ENCODE measurements around the gene PPM1L.

The PPM1L gene

DNA sequence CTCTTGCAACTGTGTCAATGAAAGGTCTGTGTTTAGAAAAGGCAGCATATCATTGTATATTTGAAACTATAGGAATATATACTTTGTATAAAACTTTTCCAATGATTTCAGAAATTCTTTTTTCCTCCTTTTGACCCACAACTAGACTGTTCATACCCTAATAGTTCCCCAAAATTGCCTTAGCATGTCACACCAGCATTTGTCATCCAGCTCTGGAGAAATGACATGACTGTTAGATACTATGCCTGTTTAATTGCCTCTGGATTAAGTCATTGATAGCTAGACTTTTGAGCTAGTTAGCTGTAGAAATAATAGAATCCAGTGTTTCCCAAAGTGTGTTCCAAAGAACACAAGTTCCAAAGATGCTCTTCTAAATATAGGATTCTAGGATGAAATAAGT, 316.7 kb downstream of the PPM1L start:
- Histone ChIP-seq H3K9ac (ENCODE audit: low read depth, low read length) (no peak overlapping the region), H3K4me1 (ENCODE audit: insufficient read depth, low read length) (0 out of 2 replicates have a peak, but pooled peaks cover 6% of the 10 kb centered on the region), H3K9me3 (ENCODE audit: insufficient read depth, low read depth, low read length) (no peaks in the 10 kb centered on the region), H3K27me3 (ENCODE audit: insufficient read depth, low read length) (no peaks in the 10 kb centered on the region), H3K27ac (ENCODE audit: low read depth, low read length) (no peak overlapping the region), H3K4me3 (ENCODE audit: low read length) (no peak overlapping the region), H3K36me3 (ENCODE audit: insufficient read depth, low read length) (no peaks in the 10 kb centered on the region)

DNA sequence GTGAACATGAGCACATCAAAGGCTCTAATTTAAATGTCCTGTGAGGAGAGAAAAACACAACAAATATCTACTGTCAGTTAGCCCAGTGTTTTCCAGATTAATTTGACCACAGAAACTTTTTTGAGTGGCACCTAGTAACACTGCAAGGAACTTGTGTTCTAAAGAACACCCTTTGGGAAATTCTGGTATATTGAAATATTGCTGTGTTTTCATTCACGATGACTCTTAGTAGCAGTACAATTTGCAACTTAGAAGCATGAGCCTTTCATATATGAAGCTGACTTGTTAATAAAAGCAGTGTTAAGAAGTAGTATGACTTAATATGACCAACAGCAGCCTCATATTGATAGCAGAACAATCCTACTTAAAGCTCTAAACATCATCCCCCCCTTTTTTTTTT, 317.1 kb downstream of the PPM1L start:
- Histone ChIP-seq H3K27ac (ENCODE audit: low read depth, low read length) (no peak overlapping the region), H3K36me3 (ENCODE audit: insufficient read depth, low read length) (no peaks in the 10 kb centered on the region), H3K9ac (ENCODE audit: low read depth, low read length) (no peak overlapping the region), H3K27me3 (ENCODE audit: insufficient read depth, low read length) (no peaks in the 10 kb centered on the region), H3K9me3 (ENCODE audit: insufficient read depth, low read depth, low read length) (no peaks in the 10 kb centered on the region), H3K4me1 (ENCODE audit: insufficient read depth, low read length) (0 out of 2 replicates have a peak, but pooled peaks cover 6% of the 10 kb centered on the region), H3K4me3 (ENCODE audit: low read length) (no peak overlapping the region)
- WGBS: 96% methylated on average over 1 of the region's 1 CpG

DNA sequence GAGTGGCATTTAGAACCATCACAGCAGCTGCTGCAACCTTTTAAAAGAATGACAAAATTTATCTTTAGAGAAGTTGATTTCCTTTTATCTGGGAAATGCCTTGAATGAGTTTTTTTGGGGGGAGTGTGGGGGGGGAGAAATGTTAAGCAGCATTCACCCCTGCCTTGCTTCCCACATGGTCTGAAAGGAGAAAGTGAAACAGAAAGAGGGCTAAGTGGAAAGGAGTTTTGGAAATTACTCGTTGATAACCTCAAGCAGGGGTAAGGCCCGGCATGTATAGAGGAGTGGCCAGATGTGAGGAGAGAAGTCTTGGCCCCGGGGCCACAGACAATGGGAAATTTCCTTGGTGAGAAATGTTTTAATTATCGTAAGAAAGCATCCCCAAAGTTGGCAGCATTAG, 325.6 kb downstream of the PPM1L start:
- 93% methylated on average over 4 of the region's 4 CpGs for WGBS
- H3K27ac ChIP-seq (ENCODE audit: low read depth, low read length): no peak overlapping the region
- no peaks in the 10 kb centered on the region for H3K4me1 ChIP-seq (ENCODE audit: insufficient read depth, low read length)
- no peaks in the 10 kb centered on the region for H3K9me3 ChIP-seq (ENCODE audit: insufficient read depth, low read depth, low read length)
- no peaks in the 10 kb centered on the region for H3K27me3 ChIP-seq (ENCODE audit: insufficient read depth, low read length)
- no peak overlapping the region for H3K4me3 ChIP-seq (ENCODE audit: low read length)
- H3K36me3 ChIP-seq (ENCODE audit: insufficient read depth, low read length): peaks cover 11% of the 10 kb centered on the region; the same call in 1 of the 2 replicates
- H3K9ac ChIP-seq (ENCODE audit: low read depth, low read length): no peak overlapping the region

DNA sequence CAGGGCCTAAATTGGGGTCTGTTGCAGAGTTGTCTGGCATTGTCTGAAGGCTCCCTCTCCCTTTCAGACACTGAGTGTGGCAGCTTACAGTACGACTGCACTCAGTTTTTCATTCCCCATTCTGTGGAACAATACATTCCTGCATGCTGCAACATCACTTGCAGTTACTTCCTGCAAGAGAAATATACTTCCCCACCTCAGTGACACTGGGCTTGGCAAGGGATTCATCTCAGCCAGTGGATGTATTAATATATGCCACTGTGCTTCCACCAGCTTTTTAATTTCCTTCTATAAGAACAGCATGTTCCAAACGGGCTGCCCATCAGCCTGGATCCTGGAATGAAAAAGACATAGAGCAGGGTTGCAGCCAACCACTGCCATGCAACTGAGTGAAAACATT, 326.0 kb downstream of the PPM1L start:
- WGBS: 80% methylated on average over 2 of the region's 2 CpGs
- H3K9ac ChIP-seq (ENCODE audit: low read depth, low read length): no peak overlapping the region
- H3K4me3 ChIP-seq (ENCODE audit: low read length): no peak overlapping the region
- no peaks in the 10 kb centered on the region for H3K9me3 ChIP-seq (ENCODE audit: insufficient read depth, low read depth, low read length)
- no peak overlapping the region for H3K27ac ChIP-seq (ENCODE audit: low read depth, low read length)
- no peaks in the 10 kb centered on the region for H3K4me1 ChIP-seq (ENCODE audit: insufficient read depth, low read length)
- no peaks in the 10 kb centered on the region for H3K27me3 ChIP-seq (ENCODE audit: insufficient read depth, low read length)
- H3K36me3 ChIP-seq (ENCODE audit: insufficient read depth, low read length): peaks cover 11% of the 10 kb centered on the region; the same call in 1 of the 2 replicates

DNA sequence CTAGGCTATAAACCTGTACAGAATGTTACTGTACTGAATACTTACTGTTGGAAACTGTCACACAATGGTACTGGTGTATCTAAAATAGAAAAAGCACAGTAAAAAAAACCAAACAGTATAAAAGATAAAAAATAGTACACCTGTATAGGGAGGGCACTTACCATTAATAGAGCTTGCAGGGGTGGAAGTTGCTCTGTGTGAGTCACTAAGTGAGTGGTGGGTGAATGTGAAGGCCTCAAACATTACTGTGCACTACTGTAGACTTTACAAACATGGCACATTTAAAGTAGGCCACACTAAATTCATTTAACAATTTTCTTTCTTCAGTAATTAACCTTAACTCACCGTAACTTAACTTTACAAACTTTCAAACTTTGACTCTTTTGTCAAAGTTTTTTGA, 327.1 kb downstream of the PPM1L start:
- Histone ChIP-seq H3K27ac (ENCODE audit: low read depth, low read length) (no peak overlapping the region), H3K9ac (ENCODE audit: low read depth, low read length) (no peak overlapping the region), H3K9me3 (ENCODE audit: insufficient read depth, low read depth, low read length) (no peaks in the 10 kb centered on the region)

DNA sequence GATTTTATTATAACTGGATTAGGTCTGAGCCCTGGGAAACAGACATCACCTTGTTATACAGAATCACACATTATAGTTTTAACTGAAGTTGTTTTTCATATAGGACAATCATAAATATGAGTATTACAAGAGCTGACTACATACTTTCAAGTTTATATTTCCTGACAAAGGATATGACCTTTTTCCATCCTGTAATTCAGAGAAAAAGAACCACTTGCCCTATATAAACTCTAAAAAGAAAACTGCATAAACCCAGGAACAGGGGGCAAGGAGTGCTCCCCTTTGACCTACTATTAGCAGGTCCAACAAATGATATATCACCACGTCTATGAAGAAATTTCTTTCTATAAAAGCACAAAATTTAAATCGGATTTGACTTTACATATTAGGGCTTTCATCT, 328.2 kb downstream of the PPM1L start:
- Histone ChIP-seq H3K9ac (ENCODE audit: low read depth, low read length) (no peak overlapping the region), H3K36me3 (ENCODE audit: insufficient read depth, low read length) (peaks cover 11% of the 10 kb centered on the region; the same call in 1 of the 2 replicates), H3K9me3 (ENCODE audit: insufficient read depth, low read depth, low read length) (no peaks in the 10 kb centered on the region), H3K27ac (ENCODE audit: low read depth, low read length) (no peak overlapping the region), H3K4me3 (ENCODE audit: low read length) (no peak overlapping the region), H3K27me3 (ENCODE audit: insufficient read depth, low read length) (no peaks in the 10 kb centered on the region), H3K4me1 (ENCODE audit: insufficient read depth, low read length) (no peaks in the 10 kb centered on the region)
- 94% methylated on average over 2 of the region's 2 CpGs for WGBS

More for the DNA sequence above, 327.1 kb downstream of the PPM1L start:
- WGBS: 97% methylated on average over 1 of the region's 1 CpG
- H3K4me1 ChIP-seq (ENCODE audit: insufficient read depth, low read length): no peaks in the 10 kb centered on the region
- no peak overlapping the region for H3K4me3 ChIP-seq (ENCODE audit: low read length)
- H3K27me3 ChIP-seq (ENCODE audit: insufficient read depth, low read length): no peaks in the 10 kb centered on the region
- H3K36me3 ChIP-seq (ENCODE audit: insufficient read depth, low read length): peaks cover 11% of the 10 kb centered on the region; the same call in 1 of the 2 replicates

DNA sequence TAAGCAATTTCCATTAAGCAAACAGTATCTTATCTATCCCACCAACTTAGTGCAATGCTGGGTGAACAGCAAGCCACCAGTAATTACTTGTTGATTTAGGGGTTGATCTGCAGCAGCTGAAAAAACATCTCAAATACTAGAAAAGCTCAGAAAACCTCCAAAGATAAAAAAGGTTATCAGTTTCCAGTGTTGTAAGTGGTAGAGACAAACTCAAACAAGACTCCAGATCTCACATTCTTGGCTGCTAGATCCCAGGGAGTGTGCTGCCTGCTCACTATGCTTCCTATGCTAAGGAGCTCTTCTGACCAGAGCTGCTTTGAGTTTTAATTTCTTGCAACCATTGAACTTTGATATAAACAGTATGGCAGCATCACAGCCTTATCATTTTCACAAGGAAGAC, 337.9 kb downstream of the PPM1L start:
- Histone ChIP-seq H3K27me3 (ENCODE audit: insufficient read depth, low read length) (no peaks in the 10 kb centered on the region), H3K4me3 (ENCODE audit: low read length) (no peak overlapping the region), H3K27ac (ENCODE audit: low read depth, low read length) (no peak overlapping the region), H3K9ac (ENCODE audit: low read depth, low read length) (no peak overlapping the region), H3K36me3 (ENCODE audit: insufficient read depth, low read length) (no peaks in the 10 kb centered on the region), H3K9me3 (ENCODE audit: insufficient read depth, low read depth, low read length) (no peaks in the 10 kb centered on the region), H3K4me1 (ENCODE audit: insufficient read depth, low read length) (no peaks in the 10 kb centered on the region)

DNA sequence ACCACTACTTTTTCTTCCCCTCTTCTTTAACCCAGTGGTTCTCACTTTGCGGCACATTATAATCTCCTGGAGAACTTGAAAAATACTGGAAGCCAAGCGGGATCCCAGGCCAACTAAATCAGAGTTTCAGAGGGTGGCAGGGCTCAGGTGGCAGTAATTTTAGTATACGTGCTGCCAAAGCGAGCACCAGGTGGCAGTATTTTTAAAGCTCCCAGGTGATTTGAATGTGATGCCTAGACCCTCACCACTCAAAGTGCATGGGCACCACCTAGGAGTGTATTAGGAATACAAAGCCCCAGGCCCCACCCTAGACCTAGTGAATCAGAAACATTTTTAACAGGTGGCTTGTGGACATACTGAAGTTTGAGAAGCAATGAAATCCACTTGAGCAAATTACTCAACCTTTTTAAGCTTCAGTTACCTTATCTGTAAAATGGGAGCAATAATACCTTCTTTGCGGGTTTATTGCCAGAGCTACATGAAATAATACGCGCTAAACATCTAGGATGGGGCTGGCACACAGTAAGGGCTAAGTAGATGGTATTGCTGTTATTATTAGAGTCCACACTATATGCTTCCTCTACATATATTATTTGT, 340.8 kb downstream of the PPM1L start:
- WGBS: 79% methylated on average over 7 of the region's 7 CpGs

DNA sequence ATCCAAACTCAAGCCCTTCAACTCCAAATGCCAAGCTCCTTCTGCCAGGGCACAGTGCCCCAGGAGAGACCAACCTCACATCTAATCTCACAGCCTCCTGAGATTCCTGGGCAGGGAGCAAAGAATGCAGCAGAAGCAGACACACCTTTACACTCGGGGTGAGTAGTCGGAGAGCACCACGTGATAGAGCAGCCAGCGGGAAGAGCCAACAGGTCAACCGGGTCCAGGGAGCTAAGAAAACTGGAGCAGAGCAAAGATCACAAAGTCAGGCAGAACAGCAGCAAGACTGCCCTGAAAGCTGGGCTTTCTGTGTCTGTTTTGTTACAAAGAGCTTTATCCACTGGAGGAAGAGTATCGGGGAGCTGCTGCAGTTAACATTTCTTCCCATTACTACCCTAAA, 345.0 kb downstream of the PPM1L start:
- Histone ChIP-seq H3K9me3 (ENCODE audit: insufficient read depth, low read depth, low read length) (no peaks in the 10 kb centered on the region), H3K9ac (ENCODE audit: low read depth, low read length) (no peak overlapping the region), H3K27me3 (ENCODE audit: insufficient read depth, low read length) (peaks cover 27% of the 10 kb centered on the region), H3K36me3 (ENCODE audit: insufficient read depth, low read length) (peaks cover 3% of the 10 kb centered on the region; the same call in 1 of the 2 replicates), H3K27ac (ENCODE audit: low read depth, low read length) (no peak overlapping the region), H3K4me1 (ENCODE audit: insufficient read depth, low read length) (peaks cover 5% of the 10 kb centered on the region; the same call in 1 of the 2 replicates), H3K4me3 (ENCODE audit: low read length) (no peak overlapping the region)
- 92% methylated on average over 6 of the region's 6 CpGs for WGBS

More for the DNA sequence above, 340.8 kb downstream of the PPM1L start:
- no peak overlapping the region for H3K27ac ChIP-seq (ENCODE audit: low read depth, low read length)
- no peak overlapping the region for H3K9ac ChIP-seq (ENCODE audit: low read depth, low read length)
- H3K9me3 ChIP-seq (ENCODE audit: insufficient read depth, low read depth, low read length): no peaks in the 10 kb centered on the region
- H3K4me1 ChIP-seq (ENCODE audit: insufficient read depth, low read length): no peaks in the 10 kb centered on the region
- no peaks in the 10 kb centered on the region for H3K36me3 ChIP-seq (ENCODE audit: insufficient read depth, low read length)
- no peaks in the 10 kb centered on the region for H3K27me3 ChIP-seq (ENCODE audit: insufficient read depth, low read length)
- H3K4me3 ChIP-seq (ENCODE audit: low read length): no peak overlapping the region

DNA sequence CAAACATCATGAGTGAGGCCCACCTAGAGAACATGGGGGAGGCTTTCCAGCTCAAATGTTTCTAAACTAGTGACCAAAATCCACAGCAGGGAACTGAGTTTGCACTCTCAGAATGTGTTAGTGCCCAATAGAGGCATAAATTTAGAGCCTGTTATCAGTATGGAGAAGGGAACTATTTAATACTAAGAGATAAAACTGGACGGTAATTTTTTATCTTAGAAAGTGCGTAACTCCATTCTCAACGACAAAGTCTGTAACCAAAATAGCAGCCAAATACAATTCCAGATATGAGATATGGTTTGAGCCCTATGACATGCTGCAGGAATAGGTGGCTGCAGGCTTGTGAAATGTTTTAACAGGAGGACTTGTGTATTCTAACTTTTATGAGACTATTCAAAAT, 345.6 kb downstream of the PPM1L start:
- Histone ChIP-seq H3K27ac (ENCODE audit: low read depth, low read length) (no peak overlapping the region), H3K27me3 (ENCODE audit: insufficient read depth, low read length) (peaks cover 33% of the 10 kb centered on the region), H3K36me3 (ENCODE audit: insufficient read depth, low read length) (peaks cover 3% of the 10 kb centered on the region; the same call in 1 of the 2 replicates), H3K9me3 (ENCODE audit: insufficient read depth, low read depth, low read length) (no peaks in the 10 kb centered on the region), H3K4me1 (ENCODE audit: insufficient read depth, low read length) (peaks cover 5% of the 10 kb centered on the region; the same call in 1 of the 2 replicates), H3K4me3 (ENCODE audit: low read length) (no peak overlapping the region), H3K9ac (ENCODE audit: low read depth, low read length) (no peak overlapping the region)
- 100% methylated on average over 3 of the region's 3 CpGs for WGBS

DNA sequence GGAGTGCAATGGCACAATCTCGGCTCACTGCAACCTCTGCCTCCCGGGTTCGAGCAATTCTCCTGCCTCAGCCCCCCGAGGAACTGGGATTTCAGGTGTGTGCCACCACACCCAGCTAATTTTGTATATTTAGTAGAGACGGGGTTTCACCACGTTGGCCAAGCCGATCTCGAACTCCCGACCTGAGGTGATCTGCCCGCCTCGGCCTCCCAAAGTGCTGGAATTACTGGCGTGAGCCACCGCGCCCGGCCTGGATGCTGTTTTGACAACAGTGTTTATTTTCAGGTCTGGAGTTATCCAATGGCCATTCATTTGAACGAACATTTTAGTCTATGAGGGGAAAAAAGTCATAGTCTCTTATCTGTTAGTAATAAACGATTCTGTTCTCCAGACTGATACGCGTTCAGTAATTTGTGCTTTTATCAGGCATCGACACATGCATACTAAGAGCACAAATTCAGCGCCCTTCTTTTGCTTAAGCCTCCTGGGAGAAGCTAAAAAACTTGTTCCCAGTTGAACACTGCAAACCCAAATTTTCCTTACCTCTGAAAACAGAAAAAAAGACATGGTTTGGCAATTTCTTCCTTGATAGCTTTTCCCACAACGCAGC, 347.9 kb downstream of the PPM1L start:
- 93% methylated on average over 22 of the region's 22 CpGs for WGBS
- Histone ChIP-seq H3K4me3 (ENCODE audit: low read length) (peak overlapping the region; percentile 68), H3K9me3 (ENCODE audit: insufficient read depth, low read depth, low read length) (no peaks in the 10 kb centered on the region), H3K9ac (ENCODE audit: low read depth, low read length) (peak overlapping the region; percentile 80; the same call in 1 of the 2 replicates), H3K4me1 (ENCODE audit: insufficient read depth, low read length) (peaks cover 5% of the 10 kb centered on the region; the same call in 1 of the 2 replicates), H3K27ac (ENCODE audit: low read depth, low read length) (no peak overlapping the region), H3K27me3 (ENCODE audit: insufficient read depth, low read length) (peaks cover 34% of the 10 kb centered on the region), H3K36me3 (ENCODE audit: insufficient read depth, low read length) (peaks cover 3% of the 10 kb centered on the region; the same call in 1 of the 2 replicates)

Measured in HUES64 (cell line).